ENCODE measurements around the gene OSBPL2.

Gene OSBPL2

GRCh38 chr20:62315773-62316172 is 77.5 kb downstream of the OSBPL2 start:
- no peak for DNase-seq

DNA sequence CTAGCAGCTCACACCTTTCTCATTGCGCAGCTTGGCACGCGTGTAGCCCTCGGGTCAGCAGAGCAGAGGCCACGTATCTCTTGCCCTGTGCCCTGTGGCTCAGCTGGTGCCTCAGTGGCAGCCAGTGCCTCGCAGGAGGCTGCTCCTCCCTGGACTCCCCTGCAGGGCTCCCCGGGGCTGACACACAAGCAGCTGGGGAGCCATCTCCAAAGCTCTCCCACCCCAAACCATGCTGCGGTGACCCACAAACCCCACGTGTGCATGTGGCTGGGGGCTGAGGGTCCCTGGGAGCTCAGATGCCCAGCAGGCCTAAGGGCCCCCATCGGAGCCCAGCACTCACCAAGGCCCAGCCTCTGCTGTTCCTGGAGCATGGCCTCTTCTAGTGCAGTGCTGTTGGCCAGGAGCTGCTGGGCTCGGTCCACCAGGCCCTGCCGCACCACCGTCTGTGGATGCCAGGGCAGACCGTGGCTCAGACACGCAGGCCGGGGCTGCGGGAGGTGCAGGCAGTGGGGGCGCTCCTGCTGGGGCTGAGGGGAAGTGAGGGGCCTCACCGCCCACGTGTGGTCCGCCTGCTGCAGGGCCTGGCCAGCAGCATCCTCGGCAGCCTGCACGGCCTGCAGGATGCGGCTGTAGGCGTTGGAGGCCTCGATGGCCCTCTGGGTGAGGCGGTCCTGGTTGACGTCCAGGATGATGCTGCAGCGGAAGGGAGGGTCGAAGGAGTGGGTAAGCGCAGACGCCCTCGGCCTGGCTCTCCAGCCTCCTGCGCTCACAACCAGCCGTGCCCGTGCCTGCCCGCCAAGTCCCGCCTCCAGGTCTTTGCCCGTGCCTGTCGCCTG is 78.2 kb downstream of the OSBPL2 start:
- no peak for DNase-seq

DNA sequence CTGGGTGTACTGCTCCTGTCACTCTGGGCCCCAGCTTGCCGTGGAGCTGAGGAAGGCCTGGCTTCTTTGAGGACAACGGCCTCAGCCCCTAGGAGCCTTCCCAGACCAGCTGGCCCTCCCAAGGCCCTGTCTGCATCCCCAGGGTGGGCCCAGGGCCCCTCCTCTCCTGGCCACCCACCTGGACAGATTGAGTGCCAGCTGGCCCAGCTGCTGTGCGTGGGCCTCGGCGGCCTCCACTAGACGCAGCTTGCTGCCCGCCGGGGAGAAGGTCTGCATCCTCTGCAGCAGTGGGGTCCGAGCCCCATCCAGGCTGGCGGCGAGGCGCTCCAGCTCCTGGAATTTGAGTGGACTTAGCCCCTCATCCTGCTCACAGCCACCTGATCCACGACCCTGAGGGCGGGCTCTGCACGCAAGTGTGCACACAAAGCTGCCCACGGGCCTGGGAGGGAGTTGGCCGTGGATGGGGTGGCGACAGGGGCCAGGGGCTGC is 78.9 kb downstream of the OSBPL2 start:
- no peak for DNase-seq

DNA sequence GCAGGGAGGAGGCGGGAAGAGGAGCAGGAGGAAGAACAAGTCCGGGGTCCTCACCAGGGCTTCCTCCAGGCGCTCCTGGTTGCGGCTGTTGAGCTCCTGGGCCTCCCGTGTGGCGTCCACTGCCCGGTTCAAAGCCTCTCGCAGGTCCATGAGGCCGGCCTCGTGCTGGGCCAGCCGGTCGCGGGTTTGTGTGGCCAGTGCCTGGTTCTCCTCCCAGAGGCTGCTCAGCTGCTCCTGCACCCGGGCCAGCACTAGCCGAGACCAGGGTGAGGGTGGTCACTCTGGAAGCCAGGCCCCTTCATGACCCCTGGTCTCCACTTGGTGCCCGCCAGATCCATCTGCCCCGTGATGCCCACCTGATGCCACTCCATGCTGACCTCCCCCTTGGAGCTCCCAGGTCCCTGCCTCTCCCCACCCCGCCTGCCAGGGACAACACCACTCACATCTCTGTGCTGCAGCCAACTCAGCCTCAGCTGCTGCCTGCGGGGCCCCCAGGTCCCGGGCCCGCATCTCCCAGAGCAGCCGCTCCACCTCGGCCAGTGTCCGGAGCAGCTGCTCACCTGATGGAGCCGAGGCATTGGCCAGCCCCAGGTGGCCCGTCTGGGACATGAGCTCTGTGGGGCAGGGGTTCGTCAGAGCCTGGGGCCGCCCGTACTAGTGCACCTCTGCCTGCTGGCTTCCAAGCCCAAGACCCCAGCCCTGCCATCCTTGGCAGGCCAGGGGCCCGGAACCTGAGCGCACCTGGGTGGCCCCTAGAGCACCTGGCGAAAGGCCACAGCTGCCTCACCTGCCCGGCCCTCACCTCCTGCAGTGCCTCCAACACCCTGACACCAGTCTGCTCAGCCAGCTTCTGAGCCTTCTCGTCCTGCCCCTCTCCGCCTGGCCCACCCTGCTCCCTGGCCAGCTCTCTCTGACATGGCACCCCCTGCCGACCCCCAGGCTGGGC is 80.4 kb downstream of the OSBPL2 start:
- no peak for DNase-seq

- DNase-seq: no peak
Measured at GRCh38 chr20:62319346-62319909, 81.1 kb downstream of the OSBPL2 start.

- no peak for DNase-seq
Measured at GRCh38 chr20:62320581-62321354, 82.4 kb downstream of the OSBPL2 start.

DNA sequence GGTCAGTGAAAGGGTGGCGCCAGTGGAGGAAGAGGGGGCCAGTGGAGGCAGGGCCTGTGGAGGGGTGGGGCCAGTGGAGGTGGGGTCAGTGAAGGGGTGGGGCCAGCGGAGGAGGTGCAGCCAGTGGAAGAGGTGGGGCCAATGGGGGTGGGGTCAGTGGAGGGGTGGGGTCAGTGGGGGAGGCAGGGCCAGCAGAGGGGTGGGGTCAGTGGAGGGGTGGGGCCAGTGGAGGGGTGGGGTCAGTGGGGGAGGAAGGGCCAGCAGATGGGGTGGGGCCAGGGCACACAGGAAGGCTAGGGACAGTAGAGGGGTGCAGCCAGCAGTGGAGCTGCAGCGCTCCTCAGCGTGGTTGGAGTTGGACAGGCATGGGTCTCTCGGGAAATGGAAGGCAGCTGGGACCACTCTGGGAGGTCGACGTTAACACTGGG is 83.2 kb downstream of the OSBPL2 start:
- no peak for DNase-seq

DNA sequence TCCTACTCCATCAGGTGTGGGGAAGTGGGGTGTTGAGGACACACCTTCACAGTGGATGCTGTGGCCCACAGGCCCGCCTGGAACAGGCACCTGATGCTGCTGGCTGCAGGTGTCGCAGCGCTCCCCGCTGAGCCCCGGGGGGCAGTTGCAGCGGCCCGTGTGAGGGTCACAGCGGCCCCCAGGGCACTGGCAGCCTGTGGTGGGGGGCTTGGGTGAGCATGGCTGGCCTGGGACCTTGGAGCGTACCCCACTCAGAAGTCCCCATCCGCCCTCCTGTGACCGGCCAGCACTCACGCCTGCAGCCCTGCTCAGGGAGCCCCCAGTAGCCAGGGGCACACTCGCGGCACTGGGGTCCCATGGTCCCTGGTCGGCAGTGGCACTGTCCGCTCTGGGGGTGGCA is 83.7 kb downstream of the OSBPL2 start:
- no peak for DNase-seq

DNA sequence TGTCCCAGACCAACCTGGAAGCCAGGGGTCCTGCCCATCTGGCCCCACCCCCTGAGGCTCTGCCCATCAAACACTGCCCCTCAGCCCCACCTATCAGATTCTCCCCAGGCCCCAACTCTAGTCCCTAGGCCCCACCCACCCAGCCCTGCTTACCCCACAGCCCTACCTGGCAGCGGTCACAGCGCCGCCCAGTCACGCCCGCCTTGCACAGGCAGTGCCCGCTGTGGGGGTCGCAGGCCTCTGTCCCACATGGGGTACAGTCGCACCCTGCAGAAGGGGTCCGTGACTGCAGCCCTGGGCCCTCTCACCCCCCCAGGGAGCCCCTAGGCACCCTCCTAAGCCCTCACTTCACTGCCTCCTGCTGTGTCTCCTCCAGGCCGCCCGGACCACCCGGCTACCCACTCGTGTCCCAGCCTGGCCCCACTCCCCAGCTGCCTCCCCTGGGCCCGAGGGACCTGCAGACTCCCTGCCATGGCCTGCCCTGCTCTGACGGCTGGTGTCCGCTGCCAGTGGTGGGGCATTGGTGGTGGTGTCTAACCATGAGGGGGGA is 84.2 kb downstream of the OSBPL2 start:
- DNase-seq: no peak

- no peak for DNase-seq
Measured at GRCh38 chr20:62323146-62323979, 85.0 kb downstream of the OSBPL2 start.

GRCh38 chr20:62323980-62324906 is 85.9 kb downstream of the OSBPL2 start:
- no peak for DNase-seq

- DNase-seq: no peak
Measured at GRCh38 chr20:62325172-62325905, 87.0 kb downstream of the OSBPL2 start.

GRCh38 chr20:62326559-62326958 is 88.2 kb downstream of the OSBPL2 start:
- DNase-seq: no peak

- no peak for DNase-seq
Measured at GRCh38 chr20:62326959-62327725, 88.8 kb downstream of the OSBPL2 start.

- DNase-seq: no peak
Measured at GRCh38 chr20:62327726-62328495, 89.6 kb downstream of the OSBPL2 start.

DNA sequence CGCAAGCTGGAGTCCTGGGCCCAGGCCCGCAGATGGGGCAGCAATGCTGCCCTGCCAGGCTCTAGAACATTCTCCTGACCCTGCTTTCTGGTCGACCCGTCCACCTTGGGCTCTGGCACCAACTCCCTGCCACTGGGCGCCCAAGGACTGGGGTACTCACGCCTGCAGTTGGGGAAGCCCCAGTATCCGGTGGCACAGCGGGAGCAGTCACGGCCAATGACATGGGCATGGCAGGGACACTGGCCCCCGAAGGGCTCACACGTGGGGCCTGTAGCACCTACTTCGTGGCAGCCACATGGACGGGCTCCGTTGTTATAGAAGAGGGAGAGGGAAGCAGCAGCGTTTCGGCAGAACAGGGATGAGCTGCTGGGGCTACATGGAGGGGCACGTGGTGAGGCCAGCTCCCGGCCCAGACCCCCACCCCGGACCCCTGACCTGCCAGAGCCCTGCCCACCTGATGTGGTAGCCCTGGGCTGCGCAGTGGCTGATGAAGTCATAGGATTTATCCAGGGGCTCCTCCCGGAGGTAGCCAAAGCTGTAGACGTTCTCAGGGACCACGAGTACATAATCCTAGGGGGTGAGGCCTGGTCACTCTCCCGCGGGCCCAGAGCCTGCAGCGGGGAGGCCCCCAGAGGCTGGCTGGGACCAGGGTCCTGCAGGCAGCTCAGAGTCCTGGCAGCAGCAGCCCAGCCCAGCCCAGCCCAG is 90.5 kb downstream of the OSBPL2 start:
- no peak for DNase-seq
